HG03565 (cell line): ENCODE measurements around the gene EPB41L3.

ENCODE experiments used
- ATAC-seq: cut with Tn5 transposase; IDR thresholded peaks from one replicate; pipeline ENCODE4 v1.9.1; 2021; ENCODE audit warnings: mild to moderate bottlenecking, moderate library complexity; ENCODE audit not compliant: unreplicated experiment

The EPB41L3 gene

GRCh38 chr18:5419030-5419429 is 124.8 kb downstream of the EPB41L3 start:
- ATAC-seq, result no peak

GRCh38 chr18:5417342-5417741 is 126.5 kb downstream of the EPB41L3 start:
- ATAC-seq, result no peak

GRCh38 chr18:5416112-5416511 is 127.7 kb downstream of the EPB41L3 start:
- ATAC-seq, result no peak

GRCh38 chr18:5415665-5416064 is 128.1 kb downstream of the EPB41L3 start:
- ATAC-seq, result no peak

- no peak for ATAC-seq
These were observed 128.8 kb downstream of the EPB41L3 start for GRCh38 chr18:5415031-5415430.

GRCh38 chr18:5414546-5414945 is 129.3 kb downstream of the EPB41L3 start:
- no peak for ATAC-seq

- ATAC-seq, result no peak
These were observed 130.3 kb downstream of the EPB41L3 start for GRCh38 chr18:5413447-5413846.

GRCh38 chr18:5410582-5410981 is 133.2 kb downstream of the EPB41L3 start:
- no peak for ATAC-seq

GRCh38 chr18:5398269-5398668 is 145.5 kb downstream of the EPB41L3 start:
- ATAC-seq, result no peak

- ATAC-seq, result no peak
These were observed 146.7 kb downstream of the EPB41L3 start for GRCh38 chr18:5397102-5397501.

- ATAC-seq, result peak; percentile 69
These were observed 147.8 kb downstream of the EPB41L3 start for GRCh38 chr18:5395860-5396448.

GRCh38 chr18:5393779-5394178 is 150.0 kb downstream of the EPB41L3 start:
- no peak for ATAC-seq

- no peak for ATAC-seq
These were observed 152.4 kb downstream of the EPB41L3 start for GRCh38 chr18:5391409-5391808.

- ATAC-seq, result no peak
These were observed 154.4 kb downstream of the EPB41L3 start for GRCh38 chr18:5389356-5389755.

GRCh38 chr18:5388896-5389295 is 154.9 kb downstream of the EPB41L3 start:
- ATAC-seq, result no peak

- ATAC-seq, result no peak
These were observed 163.2 kb downstream of the EPB41L3 start for GRCh38 chr18:5380586-5380985.

- no peak for ATAC-seq
These were observed 166.8 kb downstream of the EPB41L3 start for GRCh38 chr18:5376986-5377385.

- no peak for ATAC-seq
These were observed 173.5 kb downstream of the EPB41L3 start for GRCh38 chr18:5370332-5370731.

- no peak for ATAC-seq
These were observed 174.3 kb downstream of the EPB41L3 start for GRCh38 chr18:5369513-5369912.

- ATAC-seq, result no peak
These were observed 178.4 kb downstream of the EPB41L3 start for GRCh38 chr18:5365443-5365842.

- ATAC-seq, result no peak
These were observed 193.2 kb downstream of the EPB41L3 start for GRCh38 chr18:5350636-5351035.
